GM13976 (cell line): ENCODE results near the gene TMEFF2.

Experiments
- DNase-seq: peaks from one replicate; pipeline ENCODE4 v3.0.0; 2012; ENCODE audit warnings: low spot score
- in situ Hi-C: fragments of 300-500 bp; cut with MboI; formaldehyde crosslinking; loops from one replicate; pipeline ENCODE4 v1.12.0; 2022; ENCODE audit warnings: low sequenced_read_pairs, mixed read lengths, inconsistent platforms; ENCODE audit not compliant: unreplicated experiment
- TF ChIP-seq, protein P1 (sequence below): IDR thresholded peaks from 2 replicates; pipeline ENCODE4 v1.5.1; 2012; ENCODE audit warnings: borderline replicate concordance, mild to moderate bottlenecking; ENCODE audit not compliant: insufficient read depth; ENCODE audit errors: extremely low read depth, missing control alignments, control extremely low read depth

Gene TMEFF2

DNA sequence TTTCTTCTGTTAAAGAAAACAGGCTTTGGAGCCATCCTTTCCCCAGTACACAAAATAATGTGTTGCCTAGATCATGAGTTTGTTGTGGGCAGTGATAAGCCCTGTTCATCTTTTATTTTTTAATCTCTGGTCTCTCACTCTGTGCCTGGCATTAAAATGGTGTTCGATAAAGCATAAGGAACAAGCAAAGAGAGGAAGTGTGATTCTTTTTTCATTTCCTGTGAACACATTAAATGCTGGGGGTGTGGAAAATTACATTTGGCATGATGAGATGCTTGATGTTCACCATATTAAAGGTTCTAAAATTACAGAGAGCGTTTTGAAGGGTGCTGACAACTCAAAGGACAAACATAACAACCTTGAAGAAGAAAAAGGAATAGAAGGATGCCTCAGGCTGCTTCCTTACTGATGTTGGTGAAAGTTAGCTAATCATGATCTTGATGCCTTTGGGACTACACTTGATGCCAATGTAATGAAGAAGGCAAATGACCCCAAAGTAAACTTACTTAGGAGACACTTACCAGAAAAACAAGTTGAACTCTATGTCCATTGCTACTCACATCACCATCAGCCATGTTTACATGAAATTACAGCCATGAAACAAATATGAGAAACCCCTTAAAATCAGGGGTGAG lies 33.0 kb downstream of the TMEFF2 start:
- TF ChIP-seq, protein P1, sequence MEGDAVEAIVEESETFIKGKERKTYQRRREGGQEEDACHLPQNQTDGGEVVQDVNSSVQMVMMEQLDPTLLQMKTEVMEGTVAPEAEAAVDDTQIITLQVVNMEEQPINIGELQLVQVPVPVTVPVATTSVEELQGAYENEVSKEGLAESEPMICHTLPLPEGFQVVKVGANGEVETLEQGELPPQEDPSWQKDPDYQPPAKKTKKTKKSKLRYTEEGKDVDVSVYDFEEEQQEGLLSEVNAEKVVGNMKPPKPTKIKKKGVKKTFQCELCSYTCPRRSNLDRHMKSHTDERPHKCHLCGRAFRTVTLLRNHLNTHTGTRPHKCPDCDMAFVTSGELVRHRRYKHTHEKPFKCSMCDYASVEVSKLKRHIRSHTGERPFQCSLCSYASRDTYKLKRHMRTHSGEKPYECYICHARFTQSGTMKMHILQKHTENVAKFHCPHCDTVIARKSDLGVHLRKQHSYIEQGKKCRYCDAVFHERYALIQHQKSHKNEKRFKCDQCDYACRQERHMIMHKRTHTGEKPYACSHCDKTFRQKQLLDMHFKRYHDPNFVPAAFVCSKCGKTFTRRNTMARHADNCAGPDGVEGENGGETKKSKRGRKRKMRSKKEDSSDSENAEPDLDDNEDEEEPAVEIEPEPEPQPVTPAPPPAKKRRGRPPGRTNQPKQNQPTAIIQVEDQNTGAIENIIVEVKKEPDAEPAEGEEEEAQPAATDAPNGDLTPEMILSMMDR: no peak
- in situ Hi-C loops: loop anchor here (5.0 to 10.0 kb wide), 2 partner anchors 349 to 607 kb away; no protein-coding TSS in a partner anchor
- no peak for DNase-seq

DNA sequence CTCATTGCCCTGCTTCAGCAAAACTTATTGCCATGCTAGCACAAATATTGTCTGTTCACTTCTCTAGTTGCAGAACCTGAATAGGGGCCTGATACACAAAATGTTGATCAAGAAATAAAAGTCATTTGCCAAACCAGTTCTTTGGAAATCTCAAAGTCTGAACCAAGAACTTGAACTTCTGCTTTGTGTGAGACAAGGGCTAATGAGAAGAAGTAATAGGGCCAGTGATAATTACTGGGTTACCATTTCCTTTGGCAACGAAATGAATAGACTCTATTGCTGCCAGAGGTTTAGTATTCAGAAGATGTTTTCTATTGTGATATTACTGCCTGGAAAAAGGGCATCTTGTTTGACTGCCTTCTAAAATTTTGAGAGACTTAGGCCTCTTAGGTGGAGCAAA lies 35.0 kb downstream of the TMEFF2 start:
- DNase-seq: no peak
- in situ Hi-C loops: loop anchor here (5.0 to 10.0 kb wide), 2 partner anchors 347 to 605 kb away; no protein-coding TSS in a partner anchor
- TF ChIP-seq, protein P1: no peak

DNA sequence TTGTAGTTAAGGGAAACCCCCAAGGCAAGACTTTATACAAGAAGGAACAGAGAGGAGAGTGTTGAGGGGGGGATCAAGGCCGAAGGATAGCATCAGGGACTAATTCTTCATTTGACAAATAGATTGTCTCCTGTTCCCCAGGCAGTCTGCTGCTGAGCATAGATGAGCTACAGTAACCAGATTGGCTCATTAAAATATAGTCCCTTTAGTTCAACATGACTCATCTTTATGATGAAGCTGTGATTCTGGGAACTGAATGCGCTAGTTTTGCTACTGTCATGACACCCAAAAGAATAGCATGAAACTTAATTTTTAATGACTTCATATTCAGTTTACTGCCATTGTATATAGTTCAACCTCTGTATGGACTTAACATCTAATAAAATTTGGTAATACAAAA lies 35.5 kb downstream of the TMEFF2 start:
- DNase-seq: no peak
- in situ Hi-C loops: no loop called here
- TF ChIP-seq, protein P1: no peak

DNA sequence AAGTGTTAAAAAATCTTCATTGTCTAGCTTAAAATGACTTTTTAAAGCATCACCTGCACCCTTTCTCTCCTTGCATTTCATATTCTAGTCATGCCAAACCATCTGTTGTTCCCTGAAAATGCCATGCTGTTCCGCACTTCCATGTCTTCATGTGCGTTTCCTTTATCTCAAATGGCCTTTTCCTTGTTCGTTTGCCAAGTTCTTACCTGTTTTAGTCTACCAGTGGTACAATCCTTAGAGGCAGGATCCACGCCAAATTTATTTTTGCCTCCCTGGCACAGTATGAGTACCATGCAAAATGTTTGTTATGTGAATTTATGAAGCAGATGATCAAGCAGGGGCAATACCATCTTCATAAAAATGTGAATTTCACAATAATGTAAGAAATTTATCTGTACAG lies 37.0 kb downstream of the TMEFF2 start:
- TF ChIP-seq, protein P1: no peak
- in situ Hi-C loops: no loop called here
- DNase-seq: no peak

DNA sequence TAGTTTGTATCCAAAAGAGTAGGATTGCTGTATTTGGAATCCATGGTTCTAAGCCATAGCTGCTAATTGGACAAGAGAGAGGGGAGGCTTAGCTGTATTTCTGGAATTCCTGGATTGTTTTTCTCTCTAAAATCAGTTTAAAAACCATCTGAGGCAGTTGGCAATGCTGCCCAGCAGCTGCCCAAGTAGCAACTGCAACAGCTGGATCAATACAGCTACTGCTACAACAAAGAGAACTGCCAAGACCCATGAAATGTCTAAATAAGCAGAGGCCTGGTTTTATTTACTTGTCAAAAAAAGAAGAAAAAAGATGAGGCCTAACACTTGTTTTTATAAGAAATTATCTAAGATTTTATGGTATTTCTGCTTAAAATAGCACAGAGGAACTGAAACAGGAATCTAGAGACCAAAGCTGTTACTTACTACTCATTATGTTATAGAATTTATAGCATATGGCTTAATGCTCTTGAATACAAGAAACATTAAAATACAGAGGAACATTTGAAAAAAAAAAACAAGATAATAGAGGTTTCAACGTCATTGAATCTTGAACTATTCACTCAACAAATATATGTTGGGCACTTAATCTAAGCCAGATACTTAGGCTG lies 39.1 kb downstream of the TMEFF2 start:
- in situ Hi-C loops: no loop called here

DNA sequence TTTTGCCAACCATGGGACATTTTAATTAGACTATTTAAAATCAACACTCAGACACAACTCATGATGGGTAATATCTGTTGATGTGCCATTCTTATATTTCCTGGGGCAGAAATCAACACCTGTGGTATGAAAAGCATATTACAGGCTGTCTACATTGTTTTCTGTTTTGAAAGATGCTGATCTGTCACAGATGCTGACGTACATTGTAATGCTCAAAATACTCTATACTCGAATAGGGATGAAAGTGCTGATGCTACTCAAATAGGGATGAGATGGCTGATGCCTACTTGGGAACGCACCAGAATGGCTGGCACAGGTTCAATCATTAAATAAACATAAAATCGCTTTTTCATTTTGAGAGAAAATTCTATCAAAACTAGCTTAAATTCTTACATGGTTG lies 41.2 kb downstream of the TMEFF2 start:
- TF ChIP-seq, protein P1: no peak
- in situ Hi-C loops: no loop called here
- no peak for DNase-seq

More for the DNA sequence above, 39.1 kb downstream of the TMEFF2 start:
- DNase-seq: no peak
- TF ChIP-seq, protein P1: no peak
